Mesendoderm (in vitro differentiated cells): ENCODE results near the gene TOMM40.
"Not testable (repeated sequence)": the region's sequence is repeated elsewhere in the genome, so short reads cannot be mapped to it uniquely, and the experiment has no call there.

Experiments used
- DNase-seq: peaks from one replicate; pipeline ENCODE4 v3.0.0; 2013
- H2AK5ac ChIP-seq: 2 replicates; pipeline ENCODE4 v1.6.1; 2013; ENCODE audit warnings: low read length, inconsistent platforms
- H2BK120ac ChIP-seq: 2 replicates; pipeline ENCODE4 v1.6.1; 2013; ENCODE audit warnings: low read depth, mild to moderate bottlenecking, low read length, moderate library complexity, mixed read lengths
- H2BK15ac ChIP-seq: replicated peaks from 2 replicates; pipeline ENCODE4 v1.6.1; 2013; ENCODE audit warnings: low read depth, mild to moderate bottlenecking, moderate library complexity
- H2BK5ac ChIP-seq: 2 replicates; pipeline ENCODE4 v1.6.1; 2013; ENCODE audit warnings: low read length, inconsistent platforms
- H3K18ac ChIP-seq: 2 replicates; pipeline ENCODE4 v1.6.1; 2013; ENCODE audit warnings: mild to moderate bottlenecking, low read length, mixed read lengths
- H3K23ac ChIP-seq: one replicate; pipeline ENCODE4 v1.6.1; 2013; ENCODE audit warnings: low read length
- H3K27ac ChIP-seq: 2 replicates; pipeline ENCODE4 v1.5.1; 2013; ENCODE audit warnings: low read depth, mild to moderate bottlenecking, inconsistent platforms, low read length, moderate library complexity
- H3K27me3 ChIP-seq: 2 replicates; pipeline ENCODE4 v1.6.1; 2013; ENCODE audit warnings: low read length, control low read depth, mild to moderate bottlenecking, inconsistent platforms; ENCODE audit not compliant: insufficient read depth, poor library complexity
- H3K36me3 ChIP-seq: 2 replicates; pipeline ENCODE4 v1.6.1; 2013; ENCODE audit warnings: low read length, inconsistent platforms; ENCODE audit not compliant: control insufficient read depth, insufficient read depth
- H3K4ac ChIP-seq: one replicate; pipeline ENCODE4 v1.6.1; 2013; ENCODE audit warnings: low read depth, mild to moderate bottlenecking, low read length, moderate library complexity
- H3K4me1 ChIP-seq: 2 replicates; pipeline ENCODE4 v1.6.1; 2013; ENCODE audit warnings: low read depth, low read length, inconsistent platforms; ENCODE audit not compliant: control insufficient read depth
- H3K4me2 ChIP-seq: 2 replicates; pipeline ENCODE4 v1.6.1; 2013; ENCODE audit warnings: low read length
- H3K4me3 ChIP-seq: 2 replicates; pipeline ENCODE4 v1.5.1; 2013; ENCODE audit warnings: mild to moderate bottlenecking, low read length
- H3K56ac ChIP-seq: one replicate; pipeline ENCODE4 v1.6.1; 2013; ENCODE audit warnings: low read length
- H3K79me1 ChIP-seq: 2 replicates; pipeline ENCODE4 v1.6.1; 2013; ENCODE audit warnings: low read length, inconsistent platforms
- H3K79me2 ChIP-seq: 2 replicates; pipeline ENCODE4 v1.6.1; 2013; ENCODE audit warnings: mild to moderate bottlenecking, low read length; ENCODE audit not compliant: control insufficient read depth, insufficient read depth
- H3K9ac ChIP-seq: 2 replicates; pipeline ENCODE4 v1.6.1; 2013; ENCODE audit warnings: low read length, inconsistent platforms
- H4K5ac ChIP-seq: one replicate; pipeline ENCODE4 v1.6.1; 2013; ENCODE audit warnings: low read length
- H4K8ac ChIP-seq: one replicate; pipeline ENCODE4 v1.6.1; 2013; ENCODE audit warnings: low read depth, mild to moderate bottlenecking, control low read depth, low read length, moderate library complexity
- WGBS: extraction: QIAGEN DNeasy Blood & Tissue Kit; methylation state at CpG from one replicate; pipeline ENCODE4 v1.1.7; 2013; ENCODE audit warnings: low lambda C conversion rate, missing lambda C conversion rate; ENCODE audit not compliant: insufficient coverage; ENCODE audit errors: extremely low coverage; 5-methylcytosine and 5-hydroxymethylcytosine counted together

TOMM40 gene

DNA sequence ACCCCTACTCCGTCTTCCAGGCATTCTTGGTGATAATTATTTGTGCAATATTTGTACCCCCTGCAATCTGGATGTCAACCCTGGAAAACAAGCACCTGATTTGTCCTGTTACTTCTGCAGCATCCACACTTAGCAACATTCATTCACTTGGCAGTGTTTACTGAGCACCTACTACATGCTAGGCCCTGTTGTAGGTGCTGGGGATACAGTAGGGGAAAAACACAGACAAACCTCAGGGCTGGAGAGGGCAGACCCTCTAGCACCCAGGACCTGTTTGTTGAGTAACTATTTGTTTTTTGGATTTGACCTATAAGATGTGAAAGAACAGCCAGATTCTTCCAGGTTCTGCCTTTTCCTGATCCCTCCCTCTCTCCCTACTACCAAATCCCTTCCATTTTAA lies 35.4 kb upstream of the TOMM40 start:
- H3K79me1 ChIP-seq: peaks cover 36% of the 10 kb centered on the region
- H3K4ac ChIP-seq: no peak overlapping the region
- H4K8ac ChIP-seq: no peak overlapping the region
- no peak overlapping the region for H4K5ac ChIP-seq
- no peak overlapping the region for H2BK120ac ChIP-seq
- no peak overlapping the region for H2BK15ac ChIP-seq
- H3K4me3 ChIP-seq: no peak overlapping the region
- H3K4me2 ChIP-seq: no peak overlapping the region
- H3K27ac ChIP-seq: no peak overlapping the region
- no peaks in the 10 kb centered on the region for H3K4me1 ChIP-seq
- H2BK5ac ChIP-seq: no peak overlapping the region
- no peak overlapping the region for H3K23ac ChIP-seq
- H3K56ac ChIP-seq: no peak overlapping the region
- no CpG with 5 or more reads among the region's 1 CpG for WGBS
- H3K36me3 ChIP-seq: peaks cover 2% of the 10 kb centered on the region
- H3K79me2 ChIP-seq: peaks cover 60% of the 10 kb centered on the region
- no peak overlapping the region for H2AK5ac ChIP-seq
- H3K18ac ChIP-seq: no peak overlapping the region
- no peaks in the 10 kb centered on the region for H3K27me3 ChIP-seq
- H3K9ac ChIP-seq: no peak overlapping the region
- no peak for DNase-seq

DNA sequence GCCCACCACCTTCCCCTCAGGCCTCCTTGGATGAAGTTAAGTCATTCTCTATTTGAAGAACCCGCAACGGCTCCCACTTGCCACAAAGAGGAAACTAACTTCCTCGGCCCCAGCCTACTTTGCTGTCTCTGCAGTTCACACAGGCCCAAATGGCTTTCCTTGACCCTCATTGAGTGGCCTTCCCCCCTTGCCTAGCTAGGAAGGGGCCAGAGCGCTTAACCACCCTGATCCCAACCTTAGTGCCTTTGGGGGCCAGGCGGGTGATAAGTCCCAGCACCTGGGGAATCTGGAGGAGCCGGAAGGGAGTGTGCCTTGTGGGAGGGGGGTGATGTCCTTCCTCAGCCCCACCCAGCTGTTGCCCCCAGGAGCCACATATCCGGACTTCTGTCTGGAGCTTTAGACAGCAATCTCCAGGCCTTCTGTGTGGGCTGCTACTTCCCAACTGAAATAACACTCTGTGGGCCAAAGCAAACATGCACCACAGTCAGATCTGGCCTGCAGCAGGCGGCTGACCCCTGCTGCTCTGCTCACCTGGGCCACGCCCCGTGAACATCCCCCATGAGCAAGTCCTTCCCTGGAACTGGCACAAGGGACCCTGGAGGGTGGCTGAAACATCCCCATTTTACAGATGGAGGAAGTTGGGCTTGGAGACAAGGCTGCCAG lies 34.5 kb upstream of the TOMM40 start:
- no peak for DNase-seq
- H2BK15ac ChIP-seq: no peak overlapping the region
- H3K56ac ChIP-seq: no peak overlapping the region
- WGBS: no CpG with 5 or more reads among the region's 10 CpGs
- no peak overlapping the region for H3K9ac ChIP-seq
- no peak overlapping the region for H3K27ac ChIP-seq
- H2BK5ac ChIP-seq: no peak overlapping the region
- no peak overlapping the region for H3K4me2 ChIP-seq
- no peak overlapping the region for H3K4ac ChIP-seq
- H4K8ac ChIP-seq: no peak overlapping the region
- peaks cover 1% of the 10 kb centered on the region for H3K36me3 ChIP-seq
- peaks cover 32% of the 10 kb centered on the region for H3K79me1 ChIP-seq
- H3K79me2 ChIP-seq: peaks cover 52% of the 10 kb centered on the region
- H4K5ac ChIP-seq: no peak overlapping the region
- no peak overlapping the region for H3K23ac ChIP-seq
- no peak overlapping the region for H3K4me3 ChIP-seq
- no peak overlapping the region for H3K18ac ChIP-seq
- no peak overlapping the region for H2AK5ac ChIP-seq
- no peaks in the 10 kb centered on the region for H3K4me1 ChIP-seq
- H3K27me3 ChIP-seq: no peaks in the 10 kb centered on the region
- H2BK120ac ChIP-seq: no peak overlapping the region

DNA sequence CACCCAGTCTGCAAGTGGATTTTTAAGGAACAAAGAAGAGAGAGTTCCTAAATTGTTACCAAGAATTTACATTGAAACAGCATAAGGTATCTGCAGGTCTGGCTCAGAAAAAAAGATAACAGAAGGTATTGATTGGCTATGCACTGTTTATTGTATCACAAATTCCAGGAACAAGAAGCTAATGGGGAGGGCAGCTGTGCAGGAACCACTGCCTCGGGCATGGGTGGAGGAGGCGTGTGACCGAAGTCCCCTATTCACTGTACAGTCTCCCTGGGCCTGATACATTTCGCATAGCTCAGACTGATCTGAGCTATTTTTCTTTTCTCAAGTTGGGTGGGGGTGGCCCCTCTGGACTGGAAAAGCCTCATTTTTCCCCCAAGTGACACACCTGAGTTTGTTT lies 33.2 kb upstream of the TOMM40 start:
- no peak overlapping the region for H2AK5ac ChIP-seq
- H3K4me2 ChIP-seq: no peak overlapping the region
- H3K4me3 ChIP-seq: no peak overlapping the region
- peaks cover 30% of the 10 kb centered on the region for H3K79me1 ChIP-seq
- H3K9ac ChIP-seq: no peak overlapping the region
- no peak overlapping the region for H3K23ac ChIP-seq
- H3K27ac ChIP-seq: no peak overlapping the region
- H2BK15ac ChIP-seq: no peak overlapping the region
- H2BK5ac ChIP-seq: no peak overlapping the region
- no peak overlapping the region for H3K18ac ChIP-seq
- no peak overlapping the region for H4K5ac ChIP-seq
- DNase-seq: no peak
- no CpG with 5 or more reads among the region's 4 CpGs for WGBS
- H3K27me3 ChIP-seq: no peaks in the 10 kb centered on the region
- no peaks in the 10 kb centered on the region for H3K4me1 ChIP-seq
- no peak overlapping the region for H3K4ac ChIP-seq
- H3K56ac ChIP-seq: no peak overlapping the region
- no peak overlapping the region for H4K8ac ChIP-seq
- no peak overlapping the region for H2BK120ac ChIP-seq
- no peaks in the 10 kb centered on the region for H3K36me3 ChIP-seq
- H3K79me2 ChIP-seq: peaks cover 42% of the 10 kb centered on the region

DNA sequence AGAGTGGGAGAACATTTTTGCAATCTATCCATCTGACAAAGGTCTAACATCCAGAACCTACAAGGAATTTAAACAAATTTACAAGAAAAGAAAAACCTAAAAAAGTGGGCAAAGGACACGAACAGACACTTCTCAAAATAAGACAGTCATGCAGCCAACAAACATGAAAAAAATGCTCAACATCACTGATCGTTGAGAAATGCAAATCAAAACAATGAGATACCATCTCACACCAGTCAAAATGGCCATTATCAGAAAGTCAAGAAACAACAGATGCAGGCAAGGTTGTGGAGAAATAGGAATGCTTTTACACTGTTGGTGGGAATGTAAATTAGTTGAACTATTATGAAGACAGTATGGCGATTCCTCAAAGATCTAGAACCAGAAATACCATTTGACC lies 29.5 kb upstream of the TOMM40 start:
- H3K36me3 ChIP-seq, H4K8ac ChIP-seq, H3K4me3 ChIP-seq: not testable (repeated sequence)

DNA sequence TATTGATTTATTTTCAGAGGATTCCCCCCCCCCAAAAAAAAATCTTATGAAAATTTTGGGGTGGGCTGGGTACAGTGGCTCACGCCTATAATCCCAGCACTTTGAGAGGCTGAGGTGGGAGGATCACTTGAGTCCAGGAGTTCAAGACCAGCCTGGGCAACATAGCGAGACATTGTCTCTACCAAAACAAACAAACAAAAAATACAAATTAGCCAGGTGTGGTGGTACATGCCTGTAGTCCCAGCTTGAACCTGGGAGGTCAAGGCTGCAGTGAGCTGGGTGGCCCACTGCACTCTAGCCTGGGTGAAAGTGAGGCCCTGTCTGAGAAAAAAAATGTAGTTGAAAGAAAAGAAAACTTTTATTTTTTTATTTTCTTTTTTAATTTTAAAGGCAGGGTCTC lies 27.1 kb upstream of the TOMM40 start:
- Histone ChIP-seq H3K27ac (no peak overlapping the region), H3K4ac (no peak overlapping the region), H2AK5ac (no peak overlapping the region), H3K79me2 (peaks cover 11% of the 10 kb centered on the region), H3K36me3 (peaks cover 4% of the 10 kb centered on the region), H2BK5ac (no peak overlapping the region), H3K9ac (no peak overlapping the region), H2BK15ac (no peak overlapping the region), H3K4me3 (no peak overlapping the region), H3K18ac (no peak overlapping the region), H3K79me1 (peaks cover 16% of the 10 kb centered on the region), H3K4me1 (no peaks in the 10 kb centered on the region), H3K56ac (no peak overlapping the region), H3K27me3 (no peaks in the 10 kb centered on the region), H2BK120ac (no peak overlapping the region), H4K5ac (no peak overlapping the region), H4K8ac (no peak overlapping the region), H3K23ac (no peak overlapping the region), H3K4me2 (no peak overlapping the region)
- WGBS: no CpG with 5 or more reads among the region's 2 CpGs
- no peak for DNase-seq

More for the DNA sequence above, 29.5 kb upstream of the TOMM40 start:
- not testable (repeated sequence) for H3K27me3 ChIP-seq, H3K18ac ChIP-seq, H2BK15ac ChIP-seq, H2BK5ac ChIP-seq, H3K27ac ChIP-seq, H3K4me2 ChIP-seq, H3K4ac ChIP-seq, H2BK120ac ChIP-seq, DNase-seq, H3K4me1 ChIP-seq, H3K9ac ChIP-seq, H3K23ac ChIP-seq, H3K56ac ChIP-seq, H4K5ac ChIP-seq, H2AK5ac ChIP-seq
- no CpG with 5 or more reads among the region's 3 CpGs for WGBS
- peaks cover 24% of the 10 kb centered on the region for H3K79me1 ChIP-seq
- peaks cover 24% of the 10 kb centered on the region for H3K79me2 ChIP-seq

DNA sequence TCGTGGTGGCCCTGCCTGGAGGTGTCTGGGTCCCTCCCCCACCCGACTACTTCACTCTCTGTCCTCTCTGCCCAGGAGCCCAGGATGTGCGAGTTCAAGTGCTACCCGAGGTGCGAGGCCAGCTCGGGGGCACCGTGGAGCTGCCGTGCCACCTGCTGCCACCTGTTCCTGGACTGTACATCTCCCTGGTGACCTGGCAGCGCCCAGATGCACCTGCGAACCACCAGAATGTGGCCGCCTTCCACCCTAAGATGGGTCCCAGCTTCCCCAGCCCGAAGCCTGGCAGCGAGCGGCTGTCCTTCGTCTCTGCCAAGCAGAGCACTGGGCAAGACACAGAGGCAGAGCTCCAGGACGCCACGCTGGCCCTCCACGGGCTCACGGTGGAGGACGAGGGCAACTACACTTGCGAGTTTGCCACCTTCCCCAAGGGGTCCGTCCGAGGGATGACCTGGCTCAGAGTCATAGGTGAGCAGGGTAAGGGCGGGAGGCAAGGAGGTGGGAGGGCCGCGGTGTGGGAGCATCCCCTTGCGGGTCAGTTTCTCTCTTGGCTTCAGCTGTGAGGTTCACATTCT lies 25.8 kb upstream of the TOMM40 start:
- no peak overlapping the region for H3K23ac ChIP-seq
- H4K8ac ChIP-seq: no peak overlapping the region
- peaks cover 10% of the 10 kb centered on the region for H3K79me1 ChIP-seq
- H3K4ac ChIP-seq: no peak overlapping the region
- H3K27ac ChIP-seq: no peak overlapping the region
- WGBS: no CpG with 5 or more reads among the region's 27 CpGs
- no peak overlapping the region for H2BK5ac ChIP-seq
- H3K4me2 ChIP-seq: no peak overlapping the region
- peaks cover 4% of the 10 kb centered on the region for H3K79me2 ChIP-seq
- H3K9ac ChIP-seq: no peak overlapping the region
- H2AK5ac ChIP-seq: no peak overlapping the region
- H3K4me1 ChIP-seq: no peaks in the 10 kb centered on the region
- peaks cover 4% of the 10 kb centered on the region for H3K36me3 ChIP-seq
- no peak overlapping the region for H2BK120ac ChIP-seq
- no peak overlapping the region for H3K18ac ChIP-seq
- H3K4me3 ChIP-seq: no peak overlapping the region
- no peak overlapping the region for H2BK15ac ChIP-seq
- H3K27me3 ChIP-seq: no peaks in the 10 kb centered on the region
- H3K56ac ChIP-seq: no peak overlapping the region
- no peak overlapping the region for H4K5ac ChIP-seq
- no peak for DNase-seq
